HG02571 (cell line): ENCODE measurements around the gene MYZAP.
A peak's percentile ranks its signal among the peaks of the same experiment; 100 is the strongest.

ENCODE experiments used
- ATAC-seq: cut with Tn5 transposase; IDR thresholded peaks from one replicate; pipeline ENCODE4 v1.9.1; 2021; ENCODE audit warnings: mild to moderate bottlenecking, moderate library complexity; ENCODE audit not compliant: unreplicated experiment

The MYZAP gene

GRCh38 chr15:57591822-57592367, at the start of gene MYZAP:
MYZAP (plus strand) TSS chr15:57591904; CDS start chr15:57592035, 131 bp downstream.
- ATAC-seq: no peak

- no peak for ATAC-seq
These were observed 49.2 kb upstream of the MYZAP start for GRCh38 chr15:57542505-57542817.

- no peak for ATAC-seq
These were observed 46.7 kb upstream of the MYZAP start for GRCh38 chr15:57544848-57545480.

DNA sequence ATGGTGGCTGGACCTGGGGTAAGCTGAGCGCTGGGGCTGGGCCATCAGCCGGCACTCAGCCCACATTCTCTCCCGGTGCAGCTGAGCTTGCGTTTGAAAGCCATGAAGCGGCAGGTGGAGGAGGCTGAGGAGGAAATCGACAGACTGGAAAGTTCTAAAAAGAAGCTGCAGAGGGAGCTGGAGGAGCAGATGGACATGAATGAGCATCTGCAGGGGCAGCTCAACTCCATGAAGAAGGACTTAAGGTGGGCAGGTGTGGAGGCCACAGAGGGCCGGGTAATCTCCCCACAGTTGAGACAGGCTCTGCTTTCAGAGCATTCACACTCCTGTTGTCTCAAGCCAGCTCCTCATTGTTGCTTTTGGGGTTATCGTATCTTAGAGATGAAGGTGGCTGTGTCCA, 45.7 kb upstream of the MYZAP start:
- no peak for ATAC-seq

GRCh38 chr15:57547243-57547755, 44.4 kb upstream of the MYZAP start:
- no peak for ATAC-seq

DNA sequence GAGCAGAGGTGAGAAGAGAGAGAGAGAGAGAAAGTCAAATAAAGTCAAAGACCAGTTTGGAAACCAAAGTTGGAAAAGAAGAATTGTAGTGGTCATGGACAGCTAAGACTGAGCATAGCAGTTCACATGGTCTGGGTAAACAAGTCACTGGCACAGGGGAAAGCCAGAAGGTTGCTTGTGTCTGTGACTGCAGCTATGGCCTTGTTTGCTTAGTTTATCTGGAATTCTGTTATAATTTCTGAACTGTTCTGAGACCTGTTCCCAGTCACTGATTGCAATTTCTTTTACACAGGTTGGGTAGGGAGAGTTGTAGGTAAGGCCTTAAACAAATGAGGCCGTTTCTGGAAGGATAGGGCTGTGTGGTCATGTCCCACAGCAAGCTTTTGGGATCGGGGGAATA, 43.4 kb upstream of the MYZAP start:
- no peak for ATAC-seq

GRCh38 chr15:57548835-57549234, 42.9 kb upstream of the MYZAP start:
- ATAC-seq: no peak

GRCh38 chr15:57549935-57550334, 41.8 kb upstream of the MYZAP start:
- no peak for ATAC-seq

GRCh38 chr15:57550640-57551039, 41.1 kb upstream of the MYZAP start:
- ATAC-seq: no peak

DNA sequence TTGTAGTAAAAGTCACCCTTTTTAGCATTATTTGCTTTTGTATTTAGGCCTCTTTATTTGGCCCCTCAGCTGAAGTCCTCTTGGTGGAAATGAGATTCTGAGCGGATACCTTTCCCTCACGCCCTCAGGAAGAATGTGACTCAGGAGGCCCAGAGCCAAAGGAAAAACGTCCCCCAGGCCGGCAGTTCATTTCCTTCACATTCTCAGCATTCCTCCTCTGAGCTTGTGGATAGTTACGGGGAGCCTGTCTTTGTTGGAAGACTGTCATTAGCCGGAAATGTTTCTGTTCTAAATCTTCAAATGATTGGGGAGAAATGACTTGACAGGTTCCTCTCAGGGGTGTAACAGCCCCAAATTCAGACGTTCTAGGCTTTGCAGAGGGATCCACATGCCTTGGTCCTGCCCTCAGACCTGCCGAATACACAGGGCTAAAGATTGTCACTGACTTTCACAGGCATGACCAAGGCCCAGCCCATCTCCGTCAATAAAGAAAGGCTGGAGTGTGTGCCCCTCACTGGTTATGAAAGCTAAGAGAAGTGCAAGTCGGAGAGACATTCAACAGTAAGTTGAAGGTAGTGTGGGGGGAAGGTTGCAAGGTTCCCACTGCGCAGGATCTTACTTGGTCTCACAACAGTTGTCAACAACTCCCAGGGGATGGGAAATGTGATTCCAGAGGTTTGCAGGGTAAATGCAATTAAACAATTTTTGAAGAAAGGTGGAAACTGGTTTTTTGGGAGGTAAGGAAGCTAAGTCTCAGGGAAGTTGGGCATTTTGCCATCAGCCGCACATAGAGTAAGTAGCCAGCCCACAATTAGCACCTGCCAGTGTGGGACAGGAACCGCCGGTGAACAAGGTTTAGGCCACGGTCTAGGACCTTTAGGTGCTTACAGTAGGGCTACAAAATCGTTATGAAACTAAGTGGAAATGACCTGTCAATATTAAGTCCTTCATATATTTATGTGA, 39.7 kb upstream of the MYZAP start:
- no peak for ATAC-seq

DNA sequence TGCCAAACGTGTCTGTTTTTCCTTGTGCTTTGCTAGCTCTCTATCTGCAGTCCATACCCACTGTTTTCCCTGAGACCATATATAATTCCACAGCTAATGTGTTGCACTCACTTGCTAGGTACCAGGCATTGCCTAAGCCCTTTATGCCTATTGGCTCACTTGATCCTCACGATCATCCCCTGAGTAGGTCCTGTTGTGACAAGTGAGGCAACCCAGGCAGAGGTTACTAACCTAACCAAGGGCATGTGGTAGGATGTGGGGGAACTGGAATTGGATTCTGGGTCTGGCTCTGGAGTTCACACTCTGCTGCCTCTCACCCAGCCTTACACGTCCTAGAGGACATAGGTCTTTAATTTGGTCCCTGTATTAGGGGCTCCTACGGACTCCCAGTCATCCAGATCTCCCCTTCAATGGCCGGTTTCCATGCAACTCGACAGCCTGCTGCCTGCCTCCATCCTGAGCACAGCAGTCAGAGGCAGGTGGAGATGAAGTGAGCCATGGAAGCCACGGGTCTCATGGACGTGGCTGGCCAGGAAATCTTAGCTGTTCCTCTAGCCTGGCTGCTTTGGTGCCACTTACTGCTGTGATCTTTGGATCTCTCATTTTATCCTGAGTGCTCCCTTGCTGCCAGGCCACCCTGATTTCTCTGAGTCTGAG, 38.9 kb upstream of the MYZAP start:
- ATAC-seq: no peak

DNA sequence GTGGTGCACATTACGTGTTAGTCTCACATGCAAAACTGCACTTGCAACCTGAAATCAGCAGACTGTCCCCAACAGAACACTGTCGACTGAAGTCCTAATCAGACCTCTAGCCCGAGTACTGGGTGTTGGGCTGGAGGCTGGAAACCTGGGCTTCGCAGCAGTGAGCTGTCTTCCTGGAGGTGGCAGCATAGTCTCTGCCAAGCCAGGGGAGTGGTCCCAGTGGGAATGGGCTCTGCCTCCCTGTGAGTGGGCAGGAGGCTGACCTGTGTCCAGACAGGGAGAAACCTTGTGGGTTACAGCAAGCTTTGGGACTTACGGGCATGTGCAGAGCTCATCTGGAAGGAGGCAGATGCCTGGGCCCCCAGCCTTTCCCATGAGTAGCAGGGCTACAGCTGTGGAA, 38.2 kb upstream of the MYZAP start:
- no peak for ATAC-seq

GRCh38 chr15:57554063-57554811, 37.5 kb upstream of the MYZAP start:
- no peak for ATAC-seq

DNA sequence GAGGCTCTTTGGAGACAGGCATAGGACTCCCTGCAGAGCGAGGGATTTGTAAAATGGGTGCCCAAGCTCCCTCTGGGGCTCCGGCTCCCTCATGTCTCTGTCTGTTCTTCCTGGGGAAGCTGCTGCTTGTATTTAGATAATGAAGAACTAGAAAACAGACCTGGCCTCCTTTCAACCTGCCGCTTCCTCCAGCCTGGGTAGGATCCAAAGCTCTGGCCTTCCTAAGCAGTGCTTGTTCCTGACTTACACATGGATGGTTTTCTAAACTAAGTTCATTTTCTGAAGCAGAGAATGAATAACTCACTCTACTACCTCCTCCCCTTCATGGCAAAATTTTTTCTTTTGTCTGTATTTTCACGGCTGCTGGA, 36.9 kb upstream of the MYZAP start:
- no peak for ATAC-seq

- ATAC-seq: no peak
These were observed 36.4 kb upstream of the MYZAP start for GRCh38 chr15:57555270-57555669.

- ATAC-seq: no peak
These were observed 35.7 kb upstream of the MYZAP start for GRCh38 chr15:57556040-57556439.

DNA sequence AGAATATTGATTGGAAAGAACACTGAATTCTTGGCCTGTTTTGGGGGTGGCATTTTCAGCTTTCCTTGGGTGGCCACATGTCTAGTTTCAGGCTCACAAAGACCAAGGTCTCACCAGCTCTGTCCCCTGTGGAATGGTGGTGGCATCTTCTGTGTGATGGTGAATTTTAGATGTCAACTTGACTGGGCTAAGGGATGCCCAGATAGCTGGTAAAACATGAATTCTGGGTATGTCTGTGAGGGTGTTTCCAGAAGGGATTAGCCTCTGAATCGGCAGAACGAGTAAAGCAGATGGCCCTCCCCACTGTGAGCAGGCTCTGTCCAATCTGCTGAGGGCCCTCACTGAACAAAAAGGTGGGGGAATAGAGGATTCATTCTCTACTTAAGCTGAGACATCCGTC, 34.4 kb upstream of the MYZAP start:
- no peak for ATAC-seq

DNA sequence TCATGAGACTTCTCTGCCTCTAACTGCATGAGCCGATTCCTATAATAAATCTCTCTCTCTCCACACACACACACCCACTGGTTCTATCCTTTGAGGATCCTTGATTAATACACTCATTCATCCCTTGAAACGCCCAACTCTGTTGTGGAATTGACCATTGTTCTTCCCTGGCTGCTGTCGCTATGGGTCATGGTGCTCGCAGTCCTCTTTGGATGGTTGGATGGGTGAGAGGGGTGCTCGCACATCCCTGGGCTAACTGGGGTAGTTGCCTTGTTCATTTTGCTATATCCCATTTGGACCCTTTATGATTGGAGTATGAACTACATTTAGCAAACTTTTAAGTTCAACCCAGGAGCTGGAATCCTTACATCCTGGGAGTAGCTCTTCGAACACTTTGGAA, 33.9 kb upstream of the MYZAP start:
- no peak for ATAC-seq

- ATAC-seq: no peak
These were observed 31.8 kb upstream of the MYZAP start for GRCh38 chr15:57559875-57560274.

DNA sequence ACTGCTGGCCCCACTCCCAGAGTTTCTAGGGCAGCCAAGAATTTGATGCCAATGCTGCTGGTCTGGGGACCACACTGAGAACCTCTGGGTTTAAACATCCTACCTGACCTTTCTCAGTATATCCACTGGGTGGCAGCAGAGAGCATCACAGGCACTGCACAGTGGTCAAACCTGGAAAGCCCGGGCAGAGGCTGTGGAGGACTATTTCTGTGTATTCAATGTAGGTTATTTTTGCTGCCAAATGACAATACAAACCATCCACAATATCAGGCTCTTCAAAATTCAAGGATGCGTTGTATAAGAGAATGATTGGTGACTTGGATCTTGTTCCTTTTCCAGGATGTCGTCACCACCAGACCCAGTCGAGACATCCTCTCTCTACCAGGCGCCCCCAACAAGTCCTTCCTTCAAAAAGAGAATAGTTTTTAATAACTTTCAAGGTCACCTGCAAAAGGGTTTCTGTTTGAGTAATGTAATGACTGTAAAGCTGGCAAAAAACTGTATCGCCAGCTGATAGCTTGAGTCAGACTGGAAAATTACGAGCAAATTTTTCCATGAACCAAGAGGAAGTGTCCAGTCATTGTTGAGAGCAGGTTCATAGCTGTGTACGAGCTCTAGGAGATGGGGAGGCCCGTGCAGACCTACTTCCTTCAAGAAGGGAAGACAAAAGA, 30.5 kb upstream of the MYZAP start:
- peak; percentile 65 for ATAC-seq
